Measurements from ENCODE around the gene CHST3. TPM values are rescaled to one million over a fixed set of nuclear protein-coding genes. Genes with fewer than 3 reads are reported as not detected.

Gene CHST3
- polyA plus RNA-seq, 1 donor (not counting 4 experiments of a cell fraction or from before 2014, with no cell fraction given), result 12.0 TPM

- Histone ChIP-seq H3K27ac (ENCODE audit: control insufficient read depth, insufficient read depth, low read length) (no peak overlapping the region), H3K27me3 (ENCODE audit: control insufficient read depth, extremely low read depth, insufficient read depth, low read length) (no peaks in the 10 kb centered on the region), H3K9ac (ENCODE audit: control insufficient read depth, extremely low read depth, insufficient read depth, low read length) (no peak overlapping the region), H3K4me1 (ENCODE audit: control insufficient read depth, extremely low read depth, insufficient read depth, low read length) (peaks cover 33% of the 10 kb centered on the region), H3K36me3 (ENCODE audit: control insufficient read depth in 2 of 2, extremely low read depth in 1 of 2, insufficient read depth in 2 of 2, low read length in 2 of 2) (peaks cover 5 to 26% of the 10 kb centered on the region in 2 experiments), H3K9me3 (ENCODE audit: control insufficient read depth, low read depth, low read length) (no peaks in the 10 kb centered on the region), H3K9me1 (ENCODE audit: control insufficient read depth, extremely low read depth, insufficient read depth, low read length) (no peaks in the 10 kb centered on the region), H4K20me1 (ENCODE audit: control insufficient read depth, extremely low read depth, insufficient read depth, low read length) (no peaks in the 10 kb centered on the region), H3K4me2 (ENCODE audit: control insufficient read depth, extremely low read depth, insufficient read depth, low read depth, low read length) (no peak overlapping the region), H3K79me2 (ENCODE audit: control insufficient read depth, insufficient read depth, low read length) (peaks cover 49% of the 10 kb centered on the region), H3K4me3 (ENCODE audit: control insufficient read depth in 2 of 3, extremely low read depth in 1 of 3, insufficient read depth in 2 of 3, low read depth in 1 of 3, low read length in 3 of 3) (no peak overlapping the region), H2AFZ (ENCODE audit: control insufficient read depth, low read length) (no peak overlapping the region)
- no peak for DNase-seq (ENCODE audit: low read depth, low spot score)
- dilution Hi-C loops (cut with MboI; ENCODE audit: extremely low pct_ligation_motif_present, low sequenced_read_pairs), result no loop called here
- no peak for FAIRE-seq
- TF ChIP-seq, protein P1, sequence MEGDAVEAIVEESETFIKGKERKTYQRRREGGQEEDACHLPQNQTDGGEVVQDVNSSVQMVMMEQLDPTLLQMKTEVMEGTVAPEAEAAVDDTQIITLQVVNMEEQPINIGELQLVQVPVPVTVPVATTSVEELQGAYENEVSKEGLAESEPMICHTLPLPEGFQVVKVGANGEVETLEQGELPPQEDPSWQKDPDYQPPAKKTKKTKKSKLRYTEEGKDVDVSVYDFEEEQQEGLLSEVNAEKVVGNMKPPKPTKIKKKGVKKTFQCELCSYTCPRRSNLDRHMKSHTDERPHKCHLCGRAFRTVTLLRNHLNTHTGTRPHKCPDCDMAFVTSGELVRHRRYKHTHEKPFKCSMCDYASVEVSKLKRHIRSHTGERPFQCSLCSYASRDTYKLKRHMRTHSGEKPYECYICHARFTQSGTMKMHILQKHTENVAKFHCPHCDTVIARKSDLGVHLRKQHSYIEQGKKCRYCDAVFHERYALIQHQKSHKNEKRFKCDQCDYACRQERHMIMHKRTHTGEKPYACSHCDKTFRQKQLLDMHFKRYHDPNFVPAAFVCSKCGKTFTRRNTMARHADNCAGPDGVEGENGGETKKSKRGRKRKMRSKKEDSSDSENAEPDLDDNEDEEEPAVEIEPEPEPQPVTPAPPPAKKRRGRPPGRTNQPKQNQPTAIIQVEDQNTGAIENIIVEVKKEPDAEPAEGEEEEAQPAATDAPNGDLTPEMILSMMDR (optimal IDR thresholded peaks at IDR 0.05 in 1 of 3, IDR thresholded peaks at IDR 0.05 in 1 of 3, conservative IDR thresholded peaks at IDR 0.05 in 1 of 3; ENCODE audit: extremely low read depth in 1 of 3, insufficient read depth in 2 of 3, low read length in 3 of 3), result no peak
- TF ChIP-seq EZH2 (IDR thresholded peaks at IDR 0.05; ENCODE audit: low read length), result no peak
These were observed 38.4 kb downstream of the CHST3 start for GRCh38 chr10:72002354-72003295.

DNA sequence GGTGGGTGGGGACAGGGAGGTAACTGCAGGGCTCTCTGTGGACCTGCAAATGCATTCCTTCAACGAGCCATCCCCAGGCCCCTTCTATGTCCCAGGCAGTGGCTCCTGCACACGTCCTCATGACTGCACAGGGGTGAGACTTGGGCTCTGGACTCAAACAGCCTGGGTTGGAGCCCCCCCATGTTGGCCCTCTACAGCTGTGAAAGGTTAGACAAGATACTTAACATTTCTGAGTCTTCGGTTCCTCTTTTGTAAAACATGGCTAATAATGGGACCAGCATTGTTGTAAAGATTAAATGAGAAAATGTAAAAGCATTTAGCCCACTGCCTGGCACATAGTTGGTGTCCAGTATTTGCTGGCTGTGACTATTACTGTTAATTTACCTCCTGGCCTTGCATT lies 41.8 kb downstream of the CHST3 start:
- no peak for TF ChIP-seq EZH2 (IDR thresholded peaks at IDR 0.05; ENCODE audit: low read length)
- TF ChIP-seq, protein P1 (optimal IDR thresholded peaks at IDR 0.05 in 1 of 3, IDR thresholded peaks at IDR 0.05 in 1 of 3, conservative IDR thresholded peaks at IDR 0.05 in 1 of 3; ENCODE audit: extremely low read depth in 1 of 3, insufficient read depth in 2 of 3, low read length in 3 of 3), result no peak
- DNase-seq (ENCODE audit: low read depth, low spot score) (no peak), FAIRE-seq (no peak)
- Histone ChIP-seq H3K36me3 (ENCODE audit: control insufficient read depth in 2 of 2, extremely low read depth in 1 of 2, insufficient read depth in 2 of 2, low read length in 2 of 2) (peaks cover 8 to 34% of the 10 kb centered on the region in 2 experiments), H3K9me3 (ENCODE audit: control insufficient read depth, low read depth, low read length) (no peaks in the 10 kb centered on the region), H3K4me3 (ENCODE audit: control insufficient read depth in 2 of 3, extremely low read depth in 1 of 3, insufficient read depth in 2 of 3, low read depth in 1 of 3, low read length in 3 of 3) (no peak overlapping the region), H2AFZ (ENCODE audit: control insufficient read depth, low read length) (no peak overlapping the region), H4K20me1 (ENCODE audit: control insufficient read depth, extremely low read depth, insufficient read depth, low read length) (no peaks in the 10 kb centered on the region), H3K4me1 (ENCODE audit: control insufficient read depth, extremely low read depth, insufficient read depth, low read length) (peaks cover 27% of the 10 kb centered on the region), H3K4me2 (ENCODE audit: control insufficient read depth, extremely low read depth, insufficient read depth, low read depth, low read length) (no peak overlapping the region), H3K9ac (ENCODE audit: control insufficient read depth, extremely low read depth, insufficient read depth, low read length) (no peak overlapping the region), H3K27ac (ENCODE audit: control insufficient read depth, insufficient read depth, low read length) (no peak overlapping the region), H3K79me2 (ENCODE audit: control insufficient read depth, insufficient read depth, low read length) (peaks cover 28% of the 10 kb centered on the region), H3K9me1 (ENCODE audit: control insufficient read depth, extremely low read depth, insufficient read depth, low read length) (no peaks in the 10 kb centered on the region), H3K27me3 (ENCODE audit: control insufficient read depth, extremely low read depth, insufficient read depth, low read length) (no peaks in the 10 kb centered on the region)
- dilution Hi-C loops (cut with MboI; ENCODE audit: extremely low pct_ligation_motif_present, low sequenced_read_pairs), result no loop called here

Measured in keratinocyte (primary cell).